SK-N-SH treated with all-trans-retinoic acid at 6 μM for 48 hours (cell line): ENCODE measurements around the gene IQCH.
"Not testable (repeated sequence)": the region's sequence is repeated elsewhere in the genome, so short reads cannot be mapped to it uniquely, and the experiment has no call there.

ENCODE experiments used
- ATAC-seq: fragments of 200-7000 bp; cut with Tn5 transposase; 3 replicates; pipeline ENCODE4 v1.9.1; 2020; ENCODE audit warnings: mild to moderate bottlenecking, moderate library complexity
- ARNTL ChIP-seq: fragments of 450-650 bp; formaldehyde crosslinking; IDR thresholded peaks from 2 replicates; pipeline ENCODE4 v1.5.0; 2020; ENCODE audit warnings: low read depth, mild to moderate bottlenecking, moderate library complexity, borderline replicate concordance
- BACH2 ChIP-seq: fragments of 250-450 bp; sonication (Bioruptor Pico); IDR thresholded peaks from 2 replicates; pipeline ENCODE4 v1.9.0; 2021; ENCODE audit warnings: mild to moderate bottlenecking, borderline replicate concordance
- CREB5 ChIP-seq: fragments of 250-450 bp; sonication (Bioruptor Pico); IDR thresholded peaks from 2 replicates; pipeline ENCODE4 v1.5.1; 2020; ENCODE audit warnings: low read depth, mild to moderate bottlenecking, moderate library complexity
- CSDC2 ChIP-seq: fragments of 250-450 bp; sonication (Bioruptor Pico); IDR thresholded peaks from 2 replicates; pipeline ENCODE4 v1.5.0; 2020; ENCODE audit warnings: mild to moderate bottlenecking, moderate library complexity
- CSRNP3 ChIP-seq: fragments of 250-450 bp; sonication (Bioruptor Pico); IDR thresholded peaks from 2 replicates; pipeline ENCODE4 v1.5.1; 2021; ENCODE audit warnings: mild to moderate bottlenecking, moderate library complexity
- ESRRG ChIP-seq: fragments of 250-450 bp; sonication (Bioruptor Pico); IDR thresholded peaks from 2 replicates; pipeline ENCODE4 v1.6.1; 2021; ENCODE audit warnings: mild to moderate bottlenecking
- ISL1 ChIP-seq: fragments of 250-450 bp; sonication (Bioruptor Pico); IDR thresholded peaks from 2 replicates; pipeline ENCODE4 v2.1.2; 2022; ENCODE audit warnings: mild to moderate bottlenecking, moderate library complexity
- OSR1 ChIP-seq: fragments of 250-450 bp; sonication (Bioruptor Pico); IDR thresholded peaks from 2 replicates; pipeline ENCODE4 v1.8.0; 2022; ENCODE audit warnings: moderate library complexity, mild to moderate bottlenecking, inconsistent platforms
- PATZ1 ChIP-seq: fragments of 250-450 bp; sonication (Bioruptor Pico); IDR thresholded peaks from 2 replicates; pipeline ENCODE4 v1.8.0; 2020; ENCODE audit warnings: mild to moderate bottlenecking, moderate library complexity, borderline replicate concordance
- POU6F1 ChIP-seq: fragments of 250-450 bp; sonication (Bioruptor Pico); IDR thresholded peaks from 2 replicates; pipeline ENCODE4 v1.8.0; 2021; ENCODE audit warnings: low read depth, mild to moderate bottlenecking, moderate library complexity, borderline replicate concordance
- PPARA ChIP-seq: fragments of 250-450 bp; sonication (Bioruptor Pico); IDR thresholded peaks from 2 replicates; pipeline ENCODE4 v1.5.0; 2020; ENCODE audit warnings: mild to moderate bottlenecking, borderline replicate concordance
- RARB ChIP-seq: fragments of 250-450 bp; sonication (Bioruptor Pico); IDR thresholded peaks from 2 replicates; pipeline ENCODE4 v1.8.0; 2021; ENCODE audit warnings: mild to moderate bottlenecking, moderate library complexity
- TCF4 ChIP-seq: fragments of 250-450 bp; sonication (Bioruptor Pico); IDR thresholded peaks from 2 replicates; pipeline ENCODE4 v1.8.0; 2021; ENCODE audit warnings: mild to moderate bottlenecking, moderate library complexity, borderline replicate concordance
- TOX ChIP-seq: fragments of 250-450 bp; sonication (Bioruptor Pico); IDR thresholded peaks from 2 replicates; pipeline ENCODE4 v1.8.0; 2021; ENCODE audit warnings: mild to moderate bottlenecking, moderate library complexity, borderline replicate concordance
- TSHZ2 ChIP-seq: fragments of 250-450 bp; sonication (Bioruptor Pico); IDR thresholded peaks from 2 replicates; pipeline ENCODE4 v1.5.0; 2020; ENCODE audit warnings: mild to moderate bottlenecking, moderate library complexity
- ZC3H10 ChIP-seq: fragments of 250-450 bp; sonication (Bioruptor Pico); IDR thresholded peaks from 2 replicates; pipeline ENCODE4 v1.5.1; 2021; ENCODE audit warnings: mild to moderate bottlenecking, moderate library complexity
- ZFP3 ChIP-seq: fragments of 250-450 bp; sonication (Bioruptor Pico); IDR thresholded peaks from 2 replicates; pipeline ENCODE4 v1.5.0; 2020; ENCODE audit warnings: mild to moderate bottlenecking, moderate library complexity
- ZFP30 ChIP-seq: fragments of 450-650 bp; formaldehyde crosslinking; IDR thresholded peaks from 2 replicates; pipeline ENCODE4 v1.5.0; 2022; ENCODE audit warnings: mild to moderate bottlenecking, moderate library complexity
- ZNF565 ChIP-seq: fragments of 450-650 bp; formaldehyde crosslinking; conservative IDR thresholded peaks from 2 replicates; pipeline ENCODE4 v1.5.0; 2020; ENCODE audit warnings: low read depth, mild to moderate bottlenecking, moderate library complexity
- ZNF70 ChIP-seq: fragments of 450-650 bp; formaldehyde crosslinking; IDR thresholded peaks from 2 replicates; pipeline ENCODE4 v1.5.0; 2020; ENCODE audit warnings: mild to moderate bottlenecking, moderate library complexity
- ZNF8 ChIP-seq: fragments of 450-650 bp; formaldehyde crosslinking; IDR thresholded peaks from 2 replicates; pipeline ENCODE4 v1.5.0; 2020; ENCODE audit warnings: mild to moderate bottlenecking, moderate library complexity

IQCH gene

DNA sequence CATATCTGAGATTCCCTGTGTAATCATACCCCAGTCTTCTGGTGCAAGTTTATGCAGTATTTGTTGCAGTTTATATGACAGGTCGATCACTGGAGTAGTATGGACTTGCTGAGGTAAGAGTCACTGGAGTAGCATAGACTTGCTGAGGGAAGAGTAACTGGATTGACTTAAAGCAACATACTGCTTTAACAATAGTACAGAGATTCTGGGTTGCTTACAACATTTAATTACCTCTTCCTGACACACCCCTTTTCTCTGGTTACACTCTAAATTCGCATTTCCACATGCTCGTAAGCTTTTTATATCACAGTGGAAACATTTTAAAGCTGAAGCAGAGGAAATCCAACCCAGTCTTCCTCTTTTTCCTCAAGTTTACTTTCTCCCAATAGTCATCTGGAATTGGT lies 11.9 kb upstream of the IQCH start:
- ATAC-seq = no peak
- TF ChIP-seq ZFP30 (CRISPR knock-in tag) (no peak), ESRRG (CRISPR knock-in tag) (no peak), TCF4 (CRISPR knock-in tag) (no peak), CREB5 (no peak), ZNF70 (CRISPR knock-in tag) (no peak), RARB (CRISPR knock-in tag) (no peak), POU6F1 (CRISPR knock-in tag) (no peak), ISL1 (CRISPR knock-in tag) (no peak), OSR1 (CRISPR knock-in tag) (no peak), ZFP3 (CRISPR knock-in tag) (no peak), ZNF565 (no peak)

- no peak for ATAC-seq
- TF ChIP-seq BACH2 (CRISPR knock-in tag) (no peak), ZNF8 (peak; percentile 94)
- TF ChIP-seq, all 23 proteins: peak for 1
Measured at GRCh38 chr15:67244971-67245478, 9.6 kb upstream of the IQCH start.

GRCh38 chr15:67246606-67247005 lies 8.0 kb upstream of the IQCH start:
- ATAC-seq = not testable (repeated sequence)

GRCh38 chr15:67248011-67248505 lies 6.5 kb upstream of the IQCH start:
- TF ChIP-seq CSRNP3 (CRISPR knock-in tag) (no peak), ZNF8 (no peak), TSHZ2 (CRISPR knock-in tag) (no peak), POU6F1 (CRISPR knock-in tag) (no peak), ZC3H10 (no peak), ARNTL (CRISPR knock-in tag) (no peak), PATZ1 (no peak), CREB5 (no peak), ZFP3 (CRISPR knock-in tag) (no peak), CSDC2 (CRISPR knock-in tag) (no peak), TOX (CRISPR knock-in tag) (no peak), OSR1 (CRISPR knock-in tag) (no peak), RARB (CRISPR knock-in tag) (no peak), BACH2 (CRISPR knock-in tag) (no peak), ISL1 (CRISPR knock-in tag) (no peak), ZNF70 (CRISPR knock-in tag) (no peak), ESRRG (CRISPR knock-in tag) (no peak), PPARA (CRISPR knock-in tag) (no peak), TCF4 (CRISPR knock-in tag) (no peak)
- ATAC-seq = no peak
